GM21367 (cell line): ENCODE results near the gene TENM3.

Experiments
- ATAC-seq: cut with Tn5 transposase; IDR thresholded peaks from one replicate; pipeline ENCODE4 v1.9.1; 2021; ENCODE audit not compliant: unreplicated experiment

The TENM3 gene

GRCh38 chr4:182286035-182286434, 42.8 kb downstream of the TENM3 start:
- ATAC-seq = no peak

GRCh38 chr4:182286931-182287330, 43.7 kb downstream of the TENM3 start:
- ATAC-seq = no peak

DNA sequence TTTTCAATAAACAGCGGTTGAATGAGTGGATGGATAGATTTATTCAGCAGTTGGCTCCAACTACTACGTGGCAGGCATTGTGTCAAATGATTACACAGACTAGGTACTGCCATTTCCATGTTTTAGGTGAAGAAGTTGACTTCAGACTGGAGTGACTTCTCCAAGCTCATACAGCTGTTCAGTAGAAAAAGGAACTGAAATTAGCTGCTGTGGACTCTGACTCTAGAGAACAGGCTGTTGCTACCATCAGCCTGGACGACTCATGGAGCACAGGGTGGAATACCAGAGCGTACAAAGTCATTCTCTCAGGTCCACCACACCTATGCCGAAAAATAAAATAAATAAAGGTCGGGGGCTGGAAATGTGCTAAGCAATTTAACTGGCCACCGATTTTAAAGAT, 45.3 kb downstream of the TENM3 start:
- ATAC-seq = no peak

GRCh38 chr4:182289809-182290208, 46.6 kb downstream of the TENM3 start:
- ATAC-seq = no peak

- no peak for ATAC-seq
Observed at GRCh38 chr4:182291175-182291574, 48.0 kb downstream of the TENM3 start.

DNA sequence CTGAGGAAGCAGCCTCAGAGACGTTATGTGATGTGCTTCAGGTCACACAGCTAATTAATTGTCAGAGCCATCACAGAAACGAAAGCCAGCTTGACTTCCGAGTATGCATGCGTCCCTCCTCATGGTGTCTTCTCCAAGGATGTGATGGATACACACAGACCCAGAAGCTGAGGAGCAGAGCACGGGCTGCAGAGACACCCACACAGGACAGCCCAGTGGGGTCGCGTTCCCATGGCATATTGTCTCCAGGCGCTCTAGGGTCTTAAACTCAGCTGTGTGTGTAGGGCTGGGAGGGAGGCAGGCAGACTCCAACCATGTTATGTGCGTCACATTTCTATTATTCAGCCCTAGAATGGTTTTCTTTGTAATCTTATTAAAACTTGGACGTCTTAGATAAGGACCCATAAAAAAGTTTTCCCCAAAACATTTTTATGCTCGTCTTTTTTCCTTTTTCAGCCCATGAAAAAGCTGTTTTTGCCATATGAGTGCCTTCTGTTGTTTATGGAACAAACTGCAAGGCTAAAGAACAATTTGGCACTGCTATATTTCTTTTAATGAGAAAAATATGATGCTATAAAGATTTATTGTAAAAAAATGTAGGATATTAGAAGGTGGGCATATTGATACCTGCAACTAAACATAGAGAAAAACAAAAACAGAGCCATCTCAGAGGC, 48.5 kb downstream of the TENM3 start:
- ATAC-seq = no peak

GRCh38 chr4:182292612-182293011, 49.4 kb downstream of the TENM3 start:
- no peak for ATAC-seq

GRCh38 chr4:182293691-182294255, 50.6 kb downstream of the TENM3 start:
- ATAC-seq = no peak

DNA sequence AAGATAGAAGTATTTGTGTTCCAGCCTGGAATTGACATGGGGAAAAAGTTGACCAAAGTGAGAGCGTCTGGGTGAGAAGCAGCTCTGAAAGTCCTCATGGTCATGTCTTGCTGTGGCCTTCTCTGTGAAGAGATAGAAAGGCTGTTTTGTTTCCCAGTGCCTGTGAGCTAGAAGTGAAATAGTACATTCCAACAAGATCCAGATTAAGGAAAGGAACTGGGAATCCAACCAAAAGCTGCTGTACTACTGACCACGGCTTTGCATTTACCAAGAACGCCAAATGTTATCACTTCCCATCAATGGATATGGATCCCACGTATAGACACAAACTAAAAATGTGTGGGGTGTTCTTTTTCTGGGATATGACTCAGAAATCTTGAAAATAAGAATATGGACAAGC, 51.2 kb downstream of the TENM3 start:
- ATAC-seq = no peak

GRCh38 chr4:182297659-182298058, 54.5 kb downstream of the TENM3 start:
- ATAC-seq = no peak

- no peak for ATAC-seq
Observed at GRCh38 chr4:182301736-182302135, 58.5 kb downstream of the TENM3 start.

DNA sequence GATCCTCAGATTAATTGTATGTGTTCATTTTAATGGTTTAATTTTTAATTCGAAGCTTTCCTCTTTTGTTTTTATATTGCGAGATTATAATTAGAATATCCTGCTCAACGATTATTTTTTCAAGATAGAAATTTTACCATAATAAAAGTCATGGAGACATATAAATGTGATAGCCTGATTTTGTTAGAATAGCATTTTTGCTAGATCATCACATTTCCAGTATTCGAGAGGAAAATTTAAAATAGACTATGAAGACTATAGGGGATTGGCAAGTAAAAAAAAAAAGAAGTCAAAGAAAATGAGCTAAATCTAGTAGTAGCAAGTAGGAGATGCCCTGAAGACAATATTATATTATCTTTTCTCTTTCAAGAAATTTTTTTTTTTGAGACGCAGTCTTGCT, 60.6 kb downstream of the TENM3 start:
- ATAC-seq = no peak

- ATAC-seq = no peak
Observed at GRCh38 chr4:182306792-182307507, 63.7 kb downstream of the TENM3 start.

GRCh38 chr4:182307746-182308145, 64.5 kb downstream of the TENM3 start:
- ATAC-seq = no peak

DNA sequence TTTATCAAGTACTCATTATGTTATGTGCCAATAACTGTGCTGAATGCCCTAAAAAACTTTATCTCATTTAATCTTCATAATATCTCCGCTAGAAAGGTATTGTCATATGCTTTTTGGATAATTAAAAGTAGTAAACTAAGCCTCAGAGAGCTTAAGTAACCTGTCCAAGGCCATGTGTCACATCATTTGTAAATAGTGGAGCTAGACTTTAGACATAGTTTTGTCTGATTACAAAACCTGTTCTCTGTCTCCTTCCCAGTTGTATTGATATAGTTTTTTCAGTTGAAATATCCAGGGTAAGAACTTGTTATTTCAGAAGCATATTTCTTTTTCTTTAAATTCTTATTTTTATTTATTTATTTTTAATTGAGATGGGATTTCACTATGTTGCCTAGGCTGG, 66.7 kb downstream of the TENM3 start:
- ATAC-seq = no peak

DNA sequence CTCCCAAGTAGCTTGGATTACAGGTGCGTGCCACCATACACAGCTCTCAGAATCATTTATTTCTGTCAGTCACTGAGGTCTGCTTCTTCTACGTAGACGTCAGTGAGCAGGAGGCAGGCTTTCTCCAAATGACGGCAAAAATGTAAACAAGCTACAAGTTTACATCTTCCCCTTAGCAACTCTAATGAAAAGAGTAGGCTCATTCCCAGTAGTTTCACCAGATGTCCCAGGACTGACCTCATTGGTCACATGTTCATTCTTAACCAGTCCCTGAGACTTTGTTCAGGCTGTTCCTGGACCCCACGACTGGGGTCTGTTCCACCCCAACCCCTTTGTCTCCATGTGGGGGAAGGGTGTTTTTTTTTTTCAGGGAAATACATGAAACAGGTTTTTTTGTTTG, 67.1 kb downstream of the TENM3 start:
- ATAC-seq = no peak

DNA sequence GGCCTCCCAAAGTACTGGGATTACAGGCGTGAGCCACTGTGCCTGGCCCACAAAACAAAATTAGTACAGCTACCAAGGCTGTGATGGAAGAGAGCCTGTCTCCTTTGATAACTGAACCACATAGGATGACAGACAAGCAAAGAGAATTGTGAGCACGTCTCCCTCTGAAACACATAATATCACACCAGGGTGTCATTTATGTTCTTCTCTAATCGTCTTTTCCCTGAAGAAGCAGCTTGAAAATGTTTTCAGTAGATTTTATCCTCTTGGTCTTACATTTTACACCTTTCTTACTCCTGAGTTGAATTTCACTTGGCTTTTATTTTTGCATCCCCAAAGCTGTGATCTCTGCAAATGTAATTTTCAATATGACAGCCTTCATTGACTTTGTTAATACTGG, 67.8 kb downstream of the TENM3 start:
- no peak for ATAC-seq

- ATAC-seq = no peak
Observed at GRCh38 chr4:182314537-182314936, 71.3 kb downstream of the TENM3 start.

DNA sequence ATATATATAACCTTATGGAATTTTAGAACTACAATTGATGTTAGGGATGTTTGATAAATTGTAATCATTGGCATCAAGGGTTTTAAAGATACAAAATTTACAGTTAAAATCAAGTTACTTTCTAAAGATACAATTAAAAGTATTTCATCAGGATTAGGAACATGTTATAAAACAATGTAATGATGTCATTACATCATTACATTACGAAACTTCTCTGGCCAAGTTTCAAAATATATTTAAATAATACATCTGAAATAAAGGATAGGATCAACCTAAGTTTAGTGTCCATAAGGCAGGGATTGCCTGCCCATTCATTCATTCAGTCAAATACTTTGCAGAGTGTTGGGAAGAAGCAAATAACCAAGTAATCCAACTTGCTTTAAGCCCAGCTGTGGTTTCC, 75.1 kb downstream of the TENM3 start:
- ATAC-seq = no peak

- no peak for ATAC-seq
Observed at GRCh38 chr4:182320092-182320491, 76.9 kb downstream of the TENM3 start.

GRCh38 chr4:182320580-182320979, 77.4 kb downstream of the TENM3 start:
- no peak for ATAC-seq

GRCh38 chr4:182324282-182324681, 81.1 kb downstream of the TENM3 start:
- no peak for ATAC-seq
